HCT116 (cell line): Measurements from ENCODE around the gene NEU4. TPM values are rescaled to one million over a fixed set of nuclear protein-coding genes. Genes with fewer than 3 reads are reported as not detected.

Source experiments
- ATAC-seq: fragments of 200-7000 bp; cut with Tn5 transposase; 2 replicates; pipeline ENCODE4 v1.9.1; 2020; ENCODE audit warnings: mild to moderate bottlenecking, moderate library complexity
- BruUV-seq: library from RNA; stranded (reverse); fragments of 400-500 nt; replicated peaks from 2 replicates; lab custom pipeline; 2021; lab: Mats Ljungman, UMichigan
- CTCF ChIA-PET: fragments of 300-600 bp; sonication (Branson Sonifier 250); formaldehyde crosslinking; loops from one replicate; lab custom pipeline; 2021; ENCODE audit warnings: antibody characterized with exemption; lab: Charles Lee
- POLR2A ChIA-PET: fragments of 300-600, 350-600 bp; sonication (Branson Sonifier 250); formaldehyde crosslinking; loops from one replicate; lab custom pipeline; 2021; ENCODE audit warnings: antibody characterized with exemption; lab: Charles Lee
- RAD21 ChIA-PET, 2 experiments: fragments of 300-600 bp; sonication (Branson Sonifier 250); formaldehyde crosslinking; loops; one replicate each; lab custom pipeline; 2023; ENCODE audit warnings: low total read pairs in 2 of 2; ENCODE audit not compliant: uncharacterized antibody in 2 of 2, unreplicated experiment in 2 of 2, low non-redundant PET in 1 of 2; lab: Charles Lee
- DNase-seq: peaks from one replicate; pipeline ENCODE4 v3.0.0-alpha.2; 2010; ENCODE audit warnings: low read depth, low spot score
- H2AFZ ChIP-seq: fragments of 200-600 bp; shearing (Covaris generic), sonication (generic); 2 replicates; pipeline ENCODE4 v1.6.1; 2017; ENCODE audit warnings: low read depth, mixed run types, mixed read lengths, antibody characterized with exemption, low read length; ENCODE audit not compliant: poor library complexity, severe bottlenecking
- H3K27ac ChIP-seq: 2 replicates; pipeline ENCODE4 v1.5.1; 2012; ENCODE audit warnings: low read depth, low read length
- H3K27me3 ChIP-seq: fragments of 200-600 bp; sonication (generic); 2 replicates; pipeline ENCODE4 v1.6.1; 2016; ENCODE audit warnings: mixed run types, low read length, mixed read lengths; ENCODE audit not compliant: insufficient read depth
- H3K36me3 ChIP-seq, 2 experiments: fragments of 200-500 bp in 1 of 2; fragments of 200-600 bp in 1 of 2; sonication (Bioruptor generic) in 1 of 2; sonication (generic) in 1 of 2; 2 replicates each; pipeline versions ENCODE4 v1.5.1 to v1.6.1; 2014 to 2016; ENCODE audit warnings: low read length in 2 of 2, inconsistent platforms in 1 of 2, mixed read lengths in 1 of 2, mixed run types in 1 of 2; ENCODE audit not compliant: insufficient read depth in 2 of 2, control insufficient read depth in 1 of 2
- H3K4me1 ChIP-seq, 2 experiments: fragments of 200-600 bp in 1 of 2; sonication (generic) in 1 of 2; 2 replicates each; pipeline versions ENCODE4 v1.5.1 to v1.6.1; 2012 to 2017; ENCODE audit warnings: low read length in 2 of 2, inconsistent platforms in 1 of 2, mild to moderate bottlenecking in 1 of 2, mixed read lengths in 1 of 2, mixed run types in 1 of 2, moderate library complexity in 1 of 2; ENCODE audit not compliant: insufficient read depth in 2 of 2, control insufficient read depth in 1 of 2
- H3K4me2 ChIP-seq: fragments of 200-600 bp; sonication (generic); 2 replicates; pipeline ENCODE4 v1.6.1; 2017; ENCODE audit warnings: mixed run types, low read length, mixed read lengths
- H3K4me3 ChIP-seq, 2 experiments: fragments of 200-600 bp in 1 of 2; sonication (generic) in 1 of 2; replicated peaks in 1 of 2; 2 replicates each; pipeline ENCODE4 v1.5.1; 2011 to 2016; ENCODE audit warnings: low read length in 2 of 2, control low read depth in 1 of 2, low read depth in 1 of 2, mild to moderate bottlenecking in 1 of 2, mixed read lengths in 1 of 2, mixed run types in 1 of 2
- H3K79me2 ChIP-seq: fragments of 200-600 bp; sonication (generic); 2 replicates; pipeline ENCODE4 v1.6.1; 2017; ENCODE audit warnings: mild to moderate bottlenecking, mixed run types, low read length, moderate library complexity, mixed read lengths; ENCODE audit not compliant: insufficient read depth
- H3K9ac ChIP-seq: fragments of 200-600 bp; sonication (generic); 2 replicates; pipeline ENCODE4 v1.6.1; 2016; ENCODE audit warnings: low read length, mixed read lengths
- H3K9me2 ChIP-seq: fragments of 200-600 bp; sonication (generic), shearing (Covaris generic); 2 replicates; pipeline ENCODE4 v1.6.1; 2017; ENCODE audit warnings: mixed run types, mild to moderate bottlenecking, moderate library complexity; ENCODE audit not compliant: insufficient read depth
- H3K9me3 ChIP-seq, 2 experiments: fragments of 200-500 bp in 1 of 2; fragments of 200-600 bp in 1 of 2; sonication (Bioruptor generic) in 1 of 2; sonication (generic) in 1 of 2; 2 replicates each; pipeline ENCODE4 v1.6.1; 2014 to 2017; ENCODE audit warnings: low read length in 2 of 2, mixed read lengths in 2 of 2, inconsistent platforms in 1 of 2, low read depth in 1 of 2, mild to moderate bottlenecking in 1 of 2, mixed run types in 1 of 2, moderate library complexity in 1 of 2; ENCODE audit not compliant: control insufficient read depth in 1 of 2, insufficient read depth in 1 of 2
- H4K20me1 ChIP-seq: fragments of 200-600 bp; sonication (generic), shearing (Covaris generic); 2 replicates; pipeline ENCODE4 v1.6.1; 2017; ENCODE audit warnings: mixed run types, mild to moderate bottlenecking, moderate library complexity; ENCODE audit not compliant: insufficient read depth
- CBX3 ChIP-seq: IDR thresholded peaks from 2 replicates; pipeline ENCODE4 v1.6.1; 2012; ENCODE audit warnings: low read depth
- EGR1 ChIP-seq: IDR thresholded peaks from 2 replicates; pipeline ENCODE4 v1.6.1; 2012; ENCODE audit warnings: low read depth
- ELF1 ChIP-seq: IDR thresholded peaks from 2 replicates; pipeline ENCODE4 v1.6.1; 2012; ENCODE audit warnings: low read depth, borderline replicate concordance
- EZH2 ChIP-seq: fragments of 200-600 bp; sonication (generic); IDR thresholded peaks from 2 replicates; pipeline ENCODE4 v1.6.1; 2017; ENCODE audit warnings: antibody characterized with exemption, mixed run types
- EZH2phosphoT487 ChIP-seq: fragments of 200-600 bp; IDR thresholded peaks from 2 replicates; pipeline ENCODE4 v1.6.1; 2018; ENCODE audit warnings: antibody characterized with exemption, borderline replicate concordance
- JUND ChIP-seq: IDR thresholded peaks from 2 replicates; pipeline ENCODE4 v1.6.1; 2012
- POLR2AphosphoS5 ChIP-seq: IDR thresholded peaks from 2 replicates; pipeline ENCODE4 v1.6.1; 2011; ENCODE audit warnings: mild to moderate bottlenecking, low read depth, low read length, moderate library complexity
- RAD21 ChIP-seq: IDR thresholded peaks from 2 replicates; pipeline ENCODE4 v1.6.1; 2012; ENCODE audit warnings: low read depth, mild to moderate bottlenecking
- SIN3A ChIP-seq: IDR thresholded peaks from 2 replicates; pipeline ENCODE4 v1.6.1; 2012; ENCODE audit warnings: low read depth
- SP1 ChIP-seq: IDR thresholded peaks from 2 replicates; pipeline ENCODE4 v1.6.1; 2012; ENCODE audit warnings: low read depth
- SRF ChIP-seq: IDR thresholded peaks from 2 replicates; pipeline ENCODE4 v1.6.1; 2012; ENCODE audit warnings: low read depth
- TCF7L2 ChIP-seq: IDR thresholded peaks from 2 replicates; pipeline ENCODE4 v1.7.0; 2011; ENCODE audit warnings: borderline replicate concordance, inconsistent platforms; ENCODE audit not compliant: insufficient read depth, insufficient read length; ENCODE audit errors: extremely low read depth
- YY1 ChIP-seq: IDR thresholded peaks from 2 replicates; pipeline ENCODE4 v1.6.1; 2011; ENCODE audit warnings: low read length, low read depth, moderate library complexity, mild to moderate bottlenecking; ENCODE audit not compliant: insufficient replicate concordance; ENCODE audit errors: extremely low read depth
- ZFX ChIP-seq: fragments of 450-650 bp; IDR thresholded peaks from 2 replicates; pipeline ENCODE4 v1.6.1; 2017
- ZNF274 ChIP-seq: fragments of 200-500 bp; sonication (Bioruptor generic); IDR thresholded peaks from 2 replicates; pipeline ENCODE4 v1.6.1; 2014; ENCODE audit warnings: mild to moderate bottlenecking, low read depth, low read length, inconsistent platforms
- intact Hi-C: fragments of 100-400 bp; cut with micrococcal nuclease; formaldehyde crosslinking; loops from 2 replicates; pipeline ENCODE4 v1.10.0; 2022
- total RNA-seq: library from RNA; stranded (reverse); gene quantifications from one replicate; pipeline ENCODE4 v1.2.1, GENCODE V29; 2021; ENCODE audit not compliant: unreplicated experiment
- TF ChIP-seq, protein P1 (sequence below): IDR thresholded peaks from 2 replicates; pipeline ENCODE4 v1.6.1; 2012; ENCODE audit warnings: low read depth
- TF ChIP-seq, protein P2 (sequence below): IDR thresholded peaks from 2 replicates; pipeline ENCODE4 v1.6.1; 2011; ENCODE audit warnings: mild to moderate bottlenecking, low read length, moderate library complexity; ENCODE audit not compliant: insufficient replicate concordance; ENCODE audit errors: extremely low read depth
- TF ChIP-seq, protein P3 (sequence below): IDR thresholded peaks from 2 replicates; pipeline ENCODE4 v1.6.1; 2012
- TF ChIP-seq, protein P4 (sequence below): IDR thresholded peaks from 2 replicates; pipeline ENCODE4 v1.6.1; 2012
- TF ChIP-seq, protein P5 (sequence below), 3 experiments: fragments of 200-600 bp in 1 of 3; sonication (generic) in 1 of 3; IDR thresholded peaks in 2 of 3; conservative IDR thresholded peaks in 1 of 3; 2 replicates each; pipeline ENCODE4 v1.5.1; 2012 to 2017; ENCODE audit warnings: low read depth in 2 of 3, low read length in 2 of 3, antibody characterized with exemption in 1 of 3, borderline replicate concordance in 1 of 3, control low read depth in 1 of 3, mild to moderate bottlenecking in 1 of 3, mixed read lengths in 1 of 3, mixed run types in 1 of 3, moderate library complexity in 1 of 3; ENCODE audit not compliant: insufficient read depth in 1 of 3

The NEU4 gene
- total RNA-seq, 1 experiment from 2014 or later = 0.34 TPM

DNA sequence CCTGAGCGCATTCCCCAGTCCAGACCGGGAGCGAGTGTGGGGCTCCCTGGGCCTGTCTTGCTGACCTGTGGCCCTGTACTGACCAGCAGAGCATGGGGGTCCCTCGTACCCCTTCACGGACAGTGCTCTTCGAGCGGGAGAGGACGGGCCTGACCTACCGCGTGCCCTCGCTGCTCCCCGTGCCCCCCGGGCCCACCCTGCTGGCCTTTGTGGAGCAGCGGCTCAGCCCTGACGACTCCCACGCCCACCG lies 5.3 kb downstream of the NEU4 start:
- Histone ChIP-seq H3K4me1 (no peaks in the 10 kb centered on the region), H3K79me2 (no peaks in the 10 kb centered on the region), H3K36me3 (no peaks in the 10 kb centered on the region), H3K9me3 (no peaks in the 10 kb centered on the region), H4K20me1 (no peaks in the 10 kb centered on the region), H3K4me2 (no peak overlapping the region), H3K9ac (no peak overlapping the region), H3K9me2 (no peaks in the 10 kb centered on the region), H3K27ac (no peak overlapping the region), H3K27me3 (no peaks in the 10 kb centered on the region), H3K4me3 (no peak overlapping the region), H2AFZ (no peak overlapping the region)
- CTCF ChIA-PET = no interaction called here
- POLR2A ChIA-PET = no interaction called here
- RAD21 ChIA-PET = no interaction called here
- ATAC-seq (no peak), DNase-seq (no peak)
- BruUV-seq = no TSS peak
- TF ChIP-seq ZNF274 = no peak
- TF ChIP-seq, protein P1, sequence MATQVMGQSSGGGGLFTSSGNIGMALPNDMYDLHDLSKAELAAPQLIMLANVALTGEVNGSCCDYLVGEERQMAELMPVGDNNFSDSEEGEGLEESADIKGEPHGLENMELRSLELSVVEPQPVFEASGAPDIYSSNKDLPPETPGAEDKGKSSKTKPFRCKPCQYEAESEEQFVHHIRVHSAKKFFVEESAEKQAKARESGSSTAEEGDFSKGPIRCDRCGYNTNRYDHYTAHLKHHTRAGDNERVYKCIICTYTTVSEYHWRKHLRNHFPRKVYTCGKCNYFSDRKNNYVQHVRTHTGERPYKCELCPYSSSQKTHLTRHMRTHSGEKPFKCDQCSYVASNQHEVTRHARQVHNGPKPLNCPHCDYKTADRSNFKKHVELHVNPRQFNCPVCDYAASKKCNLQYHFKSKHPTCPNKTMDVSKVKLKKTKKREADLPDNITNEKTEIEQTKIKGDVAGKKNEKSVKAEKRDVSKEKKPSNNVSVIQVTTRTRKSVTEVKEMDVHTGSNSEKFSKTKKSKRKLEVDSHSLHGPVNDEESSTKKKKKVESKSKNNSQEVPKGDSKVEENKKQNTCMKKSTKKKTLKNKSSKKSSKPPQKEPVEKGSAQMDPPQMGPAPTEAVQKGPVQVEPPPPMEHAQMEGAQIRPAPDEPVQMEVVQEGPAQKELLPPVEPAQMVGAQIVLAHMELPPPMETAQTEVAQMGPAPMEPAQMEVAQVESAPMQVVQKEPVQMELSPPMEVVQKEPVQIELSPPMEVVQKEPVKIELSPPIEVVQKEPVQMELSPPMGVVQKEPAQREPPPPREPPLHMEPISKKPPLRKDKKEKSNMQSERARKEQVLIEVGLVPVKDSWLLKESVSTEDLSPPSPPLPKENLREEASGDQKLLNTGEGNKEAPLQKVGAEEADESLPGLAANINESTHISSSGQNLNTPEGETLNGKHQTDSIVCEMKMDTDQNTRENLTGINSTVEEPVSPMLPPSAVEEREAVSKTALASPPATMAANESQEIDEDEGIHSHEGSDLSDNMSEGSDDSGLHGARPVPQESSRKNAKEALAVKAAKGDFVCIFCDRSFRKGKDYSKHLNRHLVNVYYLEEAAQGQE = no peak
- TF ChIP-seq SRF = no peak
- TF ChIP-seq, protein P2, sequence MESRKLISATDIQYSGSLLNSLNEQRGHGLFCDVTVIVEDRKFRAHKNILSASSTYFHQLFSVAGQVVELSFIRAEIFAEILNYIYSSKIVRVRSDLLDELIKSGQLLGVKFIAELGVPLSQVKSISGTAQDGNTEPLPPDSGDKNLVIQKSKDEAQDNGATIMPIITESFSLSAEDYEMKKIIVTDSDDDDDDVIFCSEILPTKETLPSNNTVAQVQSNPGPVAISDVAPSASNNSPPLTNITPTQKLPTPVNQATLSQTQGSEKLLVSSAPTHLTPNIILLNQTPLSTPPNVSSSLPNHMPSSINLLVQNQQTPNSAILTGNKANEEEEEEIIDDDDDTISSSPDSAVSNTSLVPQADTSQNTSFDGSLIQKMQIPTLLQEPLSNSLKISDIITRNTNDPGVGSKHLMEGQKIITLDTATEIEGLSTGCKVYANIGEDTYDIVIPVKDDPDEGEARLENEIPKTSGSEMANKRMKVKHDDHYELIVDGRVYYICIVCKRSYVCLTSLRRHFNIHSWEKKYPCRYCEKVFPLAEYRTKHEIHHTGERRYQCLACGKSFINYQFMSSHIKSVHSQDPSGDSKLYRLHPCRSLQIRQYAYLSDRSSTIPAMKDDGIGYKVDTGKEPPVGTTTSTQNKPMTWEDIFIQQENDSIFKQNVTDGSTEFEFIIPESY = no peak
- TF ChIP-seq, protein P3, sequence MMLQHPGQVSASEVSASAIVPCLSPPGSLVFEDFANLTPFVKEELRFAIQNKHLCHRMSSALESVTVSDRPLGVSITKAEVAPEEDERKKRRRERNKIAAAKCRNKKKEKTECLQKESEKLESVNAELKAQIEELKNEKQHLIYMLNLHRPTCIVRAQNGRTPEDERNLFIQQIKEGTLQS = no peak
- TF ChIP-seq ELF1 = no peak
- no peak for TF ChIP-seq RAD21
- TF ChIP-seq EZH2phosphoT487 = no peak
- no peak for TF ChIP-seq CBX3
- TF ChIP-seq, protein P4, sequence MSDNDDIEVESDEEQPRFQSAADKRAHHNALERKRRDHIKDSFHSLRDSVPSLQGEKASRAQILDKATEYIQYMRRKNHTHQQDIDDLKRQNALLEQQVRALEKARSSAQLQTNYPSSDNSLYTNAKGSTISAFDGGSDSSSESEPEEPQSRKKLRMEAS = no peak
- TF ChIP-seq EZH2 = no peak
- no peak for TF ChIP-seq POLR2AphosphoS5
- TF ChIP-seq SP1 = no peak
- no peak for TF ChIP-seq TCF7L2
- TF ChIP-seq, protein P5, sequence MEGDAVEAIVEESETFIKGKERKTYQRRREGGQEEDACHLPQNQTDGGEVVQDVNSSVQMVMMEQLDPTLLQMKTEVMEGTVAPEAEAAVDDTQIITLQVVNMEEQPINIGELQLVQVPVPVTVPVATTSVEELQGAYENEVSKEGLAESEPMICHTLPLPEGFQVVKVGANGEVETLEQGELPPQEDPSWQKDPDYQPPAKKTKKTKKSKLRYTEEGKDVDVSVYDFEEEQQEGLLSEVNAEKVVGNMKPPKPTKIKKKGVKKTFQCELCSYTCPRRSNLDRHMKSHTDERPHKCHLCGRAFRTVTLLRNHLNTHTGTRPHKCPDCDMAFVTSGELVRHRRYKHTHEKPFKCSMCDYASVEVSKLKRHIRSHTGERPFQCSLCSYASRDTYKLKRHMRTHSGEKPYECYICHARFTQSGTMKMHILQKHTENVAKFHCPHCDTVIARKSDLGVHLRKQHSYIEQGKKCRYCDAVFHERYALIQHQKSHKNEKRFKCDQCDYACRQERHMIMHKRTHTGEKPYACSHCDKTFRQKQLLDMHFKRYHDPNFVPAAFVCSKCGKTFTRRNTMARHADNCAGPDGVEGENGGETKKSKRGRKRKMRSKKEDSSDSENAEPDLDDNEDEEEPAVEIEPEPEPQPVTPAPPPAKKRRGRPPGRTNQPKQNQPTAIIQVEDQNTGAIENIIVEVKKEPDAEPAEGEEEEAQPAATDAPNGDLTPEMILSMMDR (IDR thresholded peaks at IDR 0.05 in 2 of 3, conservative IDR thresholded peaks at IDR 0.05 in 1 of 3; ENCODE audit: borderline replicate concordance in 1 of 3, insufficient read depth in 1 of 3, low read depth in 2 of 3, low read length in 2 of 3) = no peak
- TF ChIP-seq SIN3A = no peak
- TF ChIP-seq JUND = no peak
- TF ChIP-seq YY1 = no peak
- no peak for TF ChIP-seq EGR1
- no peak for TF ChIP-seq ZFX
- intact Hi-C loops = no loop called here
